Measurements from ENCODE around the gene RNF144B.
"Not testable (repeated sequence)": the region's sequence is repeated elsewhere in the genome, so short reads cannot be mapped to it uniquely, and the experiment has no call there.

Gene RNF144B

GRCh38 chr6:18352842-18353241 is 34.3 kb upstream of the RNF144B start:
- DNase-seq (ENCODE audit: extremely low read depth, insufficient read length): no peak
- H3K27me3 ChIP-seq (replicated peaks; ENCODE audit: control insufficient read depth, insufficient read depth, low read length): no peaks in the 10 kb centered on the region
- no peaks in the 10 kb centered on the region for H3K36me3 ChIP-seq (ENCODE audit: control insufficient read depth, insufficient read depth, low read length)
- H3K4me3 ChIP-seq (replicated peaks; ENCODE audit: low read depth, low read length): no peak overlapping the region
- TF ChIP-seq, protein P1, sequence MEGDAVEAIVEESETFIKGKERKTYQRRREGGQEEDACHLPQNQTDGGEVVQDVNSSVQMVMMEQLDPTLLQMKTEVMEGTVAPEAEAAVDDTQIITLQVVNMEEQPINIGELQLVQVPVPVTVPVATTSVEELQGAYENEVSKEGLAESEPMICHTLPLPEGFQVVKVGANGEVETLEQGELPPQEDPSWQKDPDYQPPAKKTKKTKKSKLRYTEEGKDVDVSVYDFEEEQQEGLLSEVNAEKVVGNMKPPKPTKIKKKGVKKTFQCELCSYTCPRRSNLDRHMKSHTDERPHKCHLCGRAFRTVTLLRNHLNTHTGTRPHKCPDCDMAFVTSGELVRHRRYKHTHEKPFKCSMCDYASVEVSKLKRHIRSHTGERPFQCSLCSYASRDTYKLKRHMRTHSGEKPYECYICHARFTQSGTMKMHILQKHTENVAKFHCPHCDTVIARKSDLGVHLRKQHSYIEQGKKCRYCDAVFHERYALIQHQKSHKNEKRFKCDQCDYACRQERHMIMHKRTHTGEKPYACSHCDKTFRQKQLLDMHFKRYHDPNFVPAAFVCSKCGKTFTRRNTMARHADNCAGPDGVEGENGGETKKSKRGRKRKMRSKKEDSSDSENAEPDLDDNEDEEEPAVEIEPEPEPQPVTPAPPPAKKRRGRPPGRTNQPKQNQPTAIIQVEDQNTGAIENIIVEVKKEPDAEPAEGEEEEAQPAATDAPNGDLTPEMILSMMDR (IDR thresholded peaks at IDR 0.05; ENCODE audit: insufficient read depth, low read length, poor library complexity, severe bottlenecking): no peak

- TF ChIP-seq, protein P1 (IDR thresholded peaks at IDR 0.05; ENCODE audit: insufficient read depth, low read length, poor library complexity, severe bottlenecking): no peak
- H3K36me3 ChIP-seq (ENCODE audit: control insufficient read depth, insufficient read depth, low read length): no peaks in the 10 kb centered on the region
These were observed 33.9 kb upstream of the RNF144B start for GRCh38 chr6:18353251-18353650.

GRCh38 chr6:18357546-18357945 is 29.6 kb upstream of the RNF144B start:
- H3K4me3 ChIP-seq (replicated peaks; ENCODE audit: low read depth, low read length); DNase-seq (ENCODE audit: extremely low read depth, insufficient read length); H3K36me3 ChIP-seq (ENCODE audit: control insufficient read depth, insufficient read depth, low read length); H3K27me3 ChIP-seq (replicated peaks; ENCODE audit: control insufficient read depth, insufficient read depth, low read length): not testable (repeated sequence)

More at GRCh38 chr6:18353251-18353650, 33.9 kb upstream of the RNF144B start:
- H3K27me3 ChIP-seq (replicated peaks; ENCODE audit: control insufficient read depth, insufficient read depth, low read length): no peaks in the 10 kb centered on the region
- H3K4me3 ChIP-seq (replicated peaks; ENCODE audit: low read depth, low read length): no peak overlapping the region
- DNase-seq (ENCODE audit: extremely low read depth, insufficient read length): no peak

GRCh38 chr6:18359237-18359885 is 27.8 kb upstream of the RNF144B start:
- DNase-seq (ENCODE audit: extremely low read depth, insufficient read length): peak; percentile 31
- Histone ChIP-seq H3K4me3 (replicated peaks; ENCODE audit: low read depth, low read length) (no peak overlapping the region), H3K36me3 (ENCODE audit: control insufficient read depth, insufficient read depth, low read length) (no peaks in the 10 kb centered on the region), H3K27me3 (replicated peaks; ENCODE audit: control insufficient read depth, insufficient read depth, low read length) (no peaks in the 10 kb centered on the region)
- TF ChIP-seq, protein P1 (IDR thresholded peaks at IDR 0.05; ENCODE audit: insufficient read depth, low read length, poor library complexity, severe bottlenecking): no peak

DNA sequence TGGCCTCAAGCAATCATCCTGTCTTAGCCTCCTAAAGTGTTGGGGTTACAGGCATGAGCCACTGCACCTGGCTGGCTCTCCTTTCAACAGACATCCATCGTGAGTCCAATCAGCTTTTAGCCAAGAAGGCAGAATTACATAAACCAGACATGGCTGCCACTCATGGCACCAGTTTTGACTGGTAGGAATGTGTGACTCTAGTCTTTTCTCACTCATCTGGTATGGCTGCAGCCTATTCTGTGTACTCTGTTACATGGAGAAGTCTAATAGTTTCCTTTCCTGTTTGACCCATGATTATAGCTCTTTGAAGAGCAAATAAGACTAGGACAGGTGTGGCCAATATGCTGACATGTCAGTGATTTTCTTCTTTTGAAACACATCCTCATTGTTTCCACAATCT is 27.0 kb upstream of the RNF144B start:
- no peak overlapping the region for H3K4me3 ChIP-seq (replicated peaks; ENCODE audit: low read depth, low read length)

DNA sequence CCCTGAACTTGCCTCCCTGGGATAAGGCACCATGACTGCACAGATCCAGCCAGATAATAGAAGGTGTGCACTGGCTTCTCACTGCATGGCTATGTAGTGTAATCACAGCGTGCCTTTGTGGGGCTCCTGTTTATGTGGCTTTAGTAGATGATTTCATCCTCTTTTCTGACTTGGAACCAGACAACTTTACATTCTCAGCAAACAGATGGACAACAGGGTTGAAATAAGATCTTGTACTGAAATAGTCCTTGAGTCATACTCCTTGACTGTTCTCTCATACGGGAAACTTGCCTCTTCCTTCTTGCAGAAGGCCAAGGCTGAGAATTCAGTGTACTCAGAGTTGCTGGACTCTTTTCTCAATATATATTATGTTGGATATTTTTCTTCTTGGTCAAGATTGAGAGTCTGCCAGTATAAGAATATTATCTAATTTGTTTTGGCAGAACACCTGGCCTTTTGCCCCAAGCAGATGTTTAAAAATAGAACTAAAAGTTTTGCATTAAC is 25.0 kb upstream of the RNF144B start:
- Histone ChIP-seq H3K36me3 (ENCODE audit: control insufficient read depth, insufficient read depth, low read length) (no peaks in the 10 kb centered on the region), H3K27me3 (replicated peaks; ENCODE audit: control insufficient read depth, insufficient read depth, low read length) (no peaks in the 10 kb centered on the region), H3K4me3 (replicated peaks; ENCODE audit: low read depth, low read length) (no peak overlapping the region)
- TF ChIP-seq, protein P1 (IDR thresholded peaks at IDR 0.05; ENCODE audit: insufficient read depth, low read length, poor library complexity, severe bottlenecking): no peak
- no peak for DNase-seq (ENCODE audit: extremely low read depth, insufficient read length)

More for the DNA sequence above, 27.0 kb upstream of the RNF144B start:
- Histone ChIP-seq H3K36me3 (ENCODE audit: control insufficient read depth, insufficient read depth, low read length) (no peaks in the 10 kb centered on the region), H3K27me3 (replicated peaks; ENCODE audit: control insufficient read depth, insufficient read depth, low read length) (no peaks in the 10 kb centered on the region)
- TF ChIP-seq, protein P1 (IDR thresholded peaks at IDR 0.05; ENCODE audit: insufficient read depth, low read length, poor library complexity, severe bottlenecking): no peak
- DNase-seq (ENCODE audit: extremely low read depth, insufficient read length): no peak
